ENCODE results near the gene UBA52. TPM values are rescaled to one million over a fixed set of nuclear protein-coding genes. Genes with fewer than 3 reads are reported as not detected.
A peak's percentile ranks its signal among the peaks of the same experiment; 100 is the strongest.
"Not testable (repeated sequence)": the region's sequence is repeated elsewhere in the genome, so short reads cannot be mapped to it uniquely, and the experiment has no call there.

UBA52 gene
- total RNA-seq, 1 donor from 2014 or later = 859 TPM

DNA sequence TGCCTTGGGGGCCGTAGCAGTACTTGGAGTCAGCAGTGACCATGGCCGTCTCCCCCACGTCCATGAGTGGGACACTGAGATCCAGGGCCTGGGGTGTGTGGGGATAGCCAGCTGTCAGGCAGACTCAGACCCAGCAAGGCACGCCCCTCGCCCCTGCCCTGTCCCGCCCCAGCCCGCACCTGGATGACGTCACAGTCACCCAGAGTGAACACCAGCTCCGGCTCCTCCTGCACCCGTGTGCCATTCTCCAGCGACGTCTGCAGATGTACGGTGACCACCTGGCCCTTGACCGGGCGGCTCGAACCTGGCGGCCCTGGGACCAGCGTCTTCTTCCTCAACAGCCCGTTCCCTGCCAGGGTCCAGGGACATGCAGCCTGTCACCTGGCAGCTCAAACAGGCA, 32.3 kb upstream of the UBA52 start:
- H3K27me3 ChIP-seq (ENCODE audit: control insufficient read depth, insufficient read depth, low read length) = no peaks in the 10 kb centered on the region
- TF ChIP-seq, protein P1, sequence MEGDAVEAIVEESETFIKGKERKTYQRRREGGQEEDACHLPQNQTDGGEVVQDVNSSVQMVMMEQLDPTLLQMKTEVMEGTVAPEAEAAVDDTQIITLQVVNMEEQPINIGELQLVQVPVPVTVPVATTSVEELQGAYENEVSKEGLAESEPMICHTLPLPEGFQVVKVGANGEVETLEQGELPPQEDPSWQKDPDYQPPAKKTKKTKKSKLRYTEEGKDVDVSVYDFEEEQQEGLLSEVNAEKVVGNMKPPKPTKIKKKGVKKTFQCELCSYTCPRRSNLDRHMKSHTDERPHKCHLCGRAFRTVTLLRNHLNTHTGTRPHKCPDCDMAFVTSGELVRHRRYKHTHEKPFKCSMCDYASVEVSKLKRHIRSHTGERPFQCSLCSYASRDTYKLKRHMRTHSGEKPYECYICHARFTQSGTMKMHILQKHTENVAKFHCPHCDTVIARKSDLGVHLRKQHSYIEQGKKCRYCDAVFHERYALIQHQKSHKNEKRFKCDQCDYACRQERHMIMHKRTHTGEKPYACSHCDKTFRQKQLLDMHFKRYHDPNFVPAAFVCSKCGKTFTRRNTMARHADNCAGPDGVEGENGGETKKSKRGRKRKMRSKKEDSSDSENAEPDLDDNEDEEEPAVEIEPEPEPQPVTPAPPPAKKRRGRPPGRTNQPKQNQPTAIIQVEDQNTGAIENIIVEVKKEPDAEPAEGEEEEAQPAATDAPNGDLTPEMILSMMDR (IDR thresholded peaks at IDR 0.05; ENCODE audit: insufficient read depth, low read length, poor library complexity, severe bottlenecking) = no peak
- peaks cover 6% of the 10 kb centered on the region for H3K36me3 ChIP-seq (ENCODE audit: control insufficient read depth, insufficient read depth, low read length)
- DNase-seq (ENCODE audit: low read depth) = no peak
- no peak overlapping the region for H3K4me3 ChIP-seq (ENCODE audit: low read depth, low read length)

DNA sequence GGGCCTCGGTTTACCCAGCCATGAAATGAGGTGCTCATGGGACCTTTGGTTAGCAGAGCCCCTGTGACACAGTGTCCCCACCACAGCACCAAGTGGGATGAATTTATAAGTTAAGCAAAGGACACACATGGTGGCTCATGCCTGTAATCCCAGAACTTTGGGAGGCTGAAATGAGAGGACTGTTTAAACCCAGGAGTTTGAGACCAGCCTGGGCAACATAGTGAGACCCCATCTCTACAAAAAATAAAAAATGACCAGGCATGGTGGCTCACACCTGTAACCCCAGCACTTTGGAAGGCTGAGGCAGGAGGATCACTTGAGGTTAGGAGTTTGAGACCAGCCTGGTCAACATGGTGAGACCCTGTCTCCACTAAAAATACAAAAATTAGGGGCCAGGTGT, 31.5 kb upstream of the UBA52 start:
- H3K36me3 ChIP-seq (ENCODE audit: control insufficient read depth, insufficient read depth, low read length); H3K27me3 ChIP-seq (ENCODE audit: control insufficient read depth, insufficient read depth, low read length); DNase-seq (ENCODE audit: low read depth); H3K4me3 ChIP-seq (ENCODE audit: low read depth, low read length): not testable (repeated sequence)

DNA sequence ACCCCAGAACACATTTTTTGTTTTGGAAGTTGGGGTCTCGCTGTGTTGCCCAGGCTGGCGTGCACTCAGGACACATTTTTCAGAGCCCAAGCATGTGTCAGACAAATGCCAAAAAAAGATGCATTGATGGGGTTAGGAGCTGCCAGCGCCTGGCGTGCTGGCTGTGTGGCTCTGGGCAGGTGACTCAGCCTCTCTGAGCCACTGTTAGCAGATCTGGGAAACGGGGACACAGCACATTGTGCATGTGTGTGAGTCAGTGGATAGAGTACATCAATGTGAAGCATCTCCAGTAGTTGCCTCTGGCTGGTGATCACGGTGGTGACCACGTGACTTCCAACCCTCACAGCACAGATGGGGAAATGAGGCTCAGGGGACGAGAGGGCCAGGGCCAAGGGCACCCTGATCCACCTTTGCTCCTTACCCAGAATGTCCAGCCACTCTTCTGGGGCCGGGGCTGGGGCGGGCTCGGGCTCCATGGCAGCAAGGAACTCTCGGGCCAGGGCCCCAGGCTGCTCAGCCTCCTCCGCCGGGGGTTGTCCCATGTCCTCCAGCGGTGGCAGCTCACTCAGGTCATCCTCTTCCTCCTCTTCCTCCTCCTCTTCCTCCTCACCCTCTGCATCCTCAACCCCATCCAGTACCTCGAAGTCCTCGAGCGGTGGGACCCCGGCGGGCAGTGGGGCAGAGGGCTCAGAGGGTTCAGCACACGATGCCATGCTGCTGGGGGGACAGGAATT, 30.2 kb upstream of the UBA52 start:
- no peak for DNase-seq (ENCODE audit: low read depth)
- no peaks in the 10 kb centered on the region for H3K27me3 ChIP-seq (ENCODE audit: control insufficient read depth, insufficient read depth, low read length)
- peaks cover 6% of the 10 kb centered on the region for H3K36me3 ChIP-seq (ENCODE audit: control insufficient read depth, insufficient read depth, low read length)
- TF ChIP-seq, protein P1 (IDR thresholded peaks at IDR 0.05; ENCODE audit: insufficient read depth, low read length, poor library complexity, severe bottlenecking) = no peak
- H3K4me3 ChIP-seq (ENCODE audit: low read depth, low read length) = no peak overlapping the region

DNA sequence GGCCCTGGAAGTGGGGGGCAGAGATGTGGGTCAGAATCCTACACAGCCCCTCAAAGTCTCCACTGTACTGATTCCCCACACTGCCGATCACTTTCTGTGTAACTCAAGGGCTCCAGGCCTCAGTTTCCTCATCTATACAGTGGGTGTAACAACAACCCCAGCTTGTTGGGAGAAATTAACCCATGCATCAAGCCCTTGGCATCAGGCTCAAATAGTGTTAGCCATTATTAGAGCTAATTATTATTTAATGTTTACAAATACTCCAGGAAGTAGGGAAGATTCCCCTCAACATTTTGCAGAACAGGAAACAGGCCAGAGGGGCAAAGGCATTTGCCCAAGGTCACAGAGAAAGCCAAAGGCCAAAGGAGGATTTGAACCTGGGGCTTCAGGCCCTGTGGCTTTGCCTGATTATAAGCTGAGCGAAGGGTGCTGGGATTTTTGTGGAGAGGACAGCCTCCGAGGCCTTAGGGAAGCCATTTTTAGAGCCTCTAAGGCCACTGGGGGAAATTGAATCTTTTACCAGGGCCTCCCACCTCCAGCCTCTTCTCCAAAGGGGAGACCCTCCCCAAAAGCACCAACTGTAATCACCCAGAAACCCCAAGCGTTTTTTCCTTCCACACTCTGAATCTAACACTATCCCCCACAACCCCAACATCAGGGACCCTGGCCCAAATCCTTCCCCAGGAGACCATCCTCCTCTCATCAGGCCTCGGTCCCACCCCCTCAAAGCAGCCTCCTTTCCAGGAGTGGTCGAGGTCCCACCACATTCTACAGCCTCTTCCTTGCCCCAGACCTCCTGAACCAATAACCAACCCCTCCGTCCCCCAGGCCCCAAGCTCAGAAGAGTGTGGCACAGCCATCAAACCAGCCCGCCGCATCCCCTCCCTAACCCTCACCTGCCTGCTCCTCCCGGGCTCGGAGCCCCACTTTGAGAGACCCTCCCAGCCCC, 29.4 kb upstream of the UBA52 start:
- DNase-seq (ENCODE audit: low read depth) = no peak
- H3K4me3 ChIP-seq (ENCODE audit: low read depth, low read length) = peak overlapping the region; percentile 70
- H3K27me3 ChIP-seq (ENCODE audit: control insufficient read depth, insufficient read depth, low read length) = no peaks in the 10 kb centered on the region
- TF ChIP-seq, protein P1 (IDR thresholded peaks at IDR 0.05; ENCODE audit: insufficient read depth, low read length, poor library complexity, severe bottlenecking) = no peak
- H3K36me3 ChIP-seq (ENCODE audit: control insufficient read depth, insufficient read depth, low read length) = peaks cover 4% of the 10 kb centered on the region

DNA sequence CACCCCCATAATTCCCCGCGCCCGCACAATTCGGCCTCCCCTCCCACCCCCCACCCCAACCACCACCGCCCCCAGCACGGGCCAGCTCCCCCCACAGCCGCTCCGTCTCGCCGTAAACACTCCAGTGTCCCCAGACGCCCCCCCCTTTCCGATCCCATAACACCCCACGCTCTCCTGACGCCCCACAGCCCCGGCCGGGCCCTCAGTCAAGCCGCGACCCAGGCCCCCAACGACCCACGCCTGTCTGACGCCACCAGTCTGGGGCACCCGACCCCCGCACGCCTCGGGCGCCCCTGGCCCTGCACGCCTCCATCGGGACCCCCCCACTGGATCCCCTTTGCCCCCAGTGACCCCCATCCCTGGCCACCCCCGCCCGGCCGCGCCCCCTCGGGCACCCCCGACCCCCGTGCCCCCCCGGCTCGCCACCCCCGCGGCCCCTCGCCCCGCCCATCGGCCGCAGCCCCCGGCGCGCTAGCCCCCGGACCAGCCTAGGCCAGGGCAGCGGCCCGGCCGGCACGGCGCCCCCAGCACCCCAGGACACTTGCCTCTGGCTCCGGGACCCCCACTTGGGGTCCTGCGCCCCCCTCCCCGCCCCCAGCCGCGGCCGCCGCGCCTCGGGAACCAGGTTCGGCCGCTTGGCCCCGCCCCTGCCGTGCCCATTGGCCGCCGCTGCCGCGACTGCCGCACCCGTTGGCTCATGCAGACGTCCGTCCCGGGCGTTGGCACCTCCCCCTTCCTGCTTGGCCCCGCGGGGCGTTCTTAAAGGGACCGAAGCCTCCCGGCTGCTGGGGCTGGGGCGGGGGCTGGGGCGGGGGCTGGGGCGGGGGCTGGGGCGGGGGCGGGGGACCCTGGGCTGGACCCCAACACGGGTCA, 28.5 kb upstream of the UBA52 start, which contains the start of gene FKBP8:
TSS of gene FKBP8 (minus strand) at position 633 of the 873 bp plus-strand sequence. CDS start 1,603 bp downstream, outside the sequence.
- TF ChIP-seq, protein P1 (IDR thresholded peaks at IDR 0.05; ENCODE audit: insufficient read depth, low read length, poor library complexity, severe bottlenecking) = no peak
- peaks cover 4% of the 10 kb centered on the region for H3K36me3 ChIP-seq (ENCODE audit: control insufficient read depth, insufficient read depth, low read length)
- H3K27me3 ChIP-seq (ENCODE audit: control insufficient read depth, insufficient read depth, low read length) = no peaks in the 10 kb centered on the region
- DNase-seq (ENCODE audit: low read depth) = no peak
- peak within 1 kb of the TSS; percentile 70 for H3K4me3 ChIP-seq (ENCODE audit: low read depth, low read length)
